GM23338 (cell line): ENCODE data around the gene CCDC149. TPM values are rescaled to one million over a fixed set of nuclear protein-coding genes. Genes with fewer than 3 reads are reported as not detected.

Source experiments
- ATAC-seq: fragments of 200-7000 bp; cut with Tn5 transposase; 3 replicates; pipeline ENCODE4 v1.9.1; 2020
- DNase-seq: peaks from one replicate; pipeline ENCODE4 v3.0.0-alpha.2; 2015; ENCODE audit warnings: low spot score
- H2AFZ ChIP-seq: fragments of 200-600 bp; sonication (generic); 2 replicates; pipeline ENCODE4 v1.8.0; 2016; ENCODE audit warnings: antibody characterized with exemption, mild to moderate bottlenecking, moderate library complexity
- H3F3A ChIP-seq: fragments of 200-600 bp; sonication (generic); replicated peaks from 2 replicates; pipeline ENCODE4 v1.8.0; 2017; ENCODE audit warnings: antibody characterized with exemption, mixed run types, low read depth
- H3K27ac ChIP-seq: fragments of 200-600 bp; sonication (generic); 2 replicates; pipeline ENCODE4 v1.6.1; 2016; ENCODE audit warnings: low read depth
- H3K27me3 ChIP-seq: fragments of 200-600 bp; sonication (generic); 2 replicates; pipeline ENCODE4 v1.8.0; 2016; ENCODE audit warnings: mild to moderate bottlenecking, mixed run types, moderate library complexity; ENCODE audit not compliant: insufficient read depth
- H3K36me3 ChIP-seq: fragments of 200-600 bp; sonication (generic); 2 replicates; pipeline ENCODE4 v1.8.0; 2016; ENCODE audit warnings: mild to moderate bottlenecking; ENCODE audit not compliant: insufficient read depth
- H3K4me1 ChIP-seq: fragments of 200-600 bp; sonication (generic); 2 replicates; pipeline ENCODE4 v1.8.0; 2016; ENCODE audit warnings: mild to moderate bottlenecking, moderate library complexity; ENCODE audit not compliant: insufficient read depth
- H3K4me2 ChIP-seq: fragments of 200-600 bp; sonication (generic); 2 replicates; pipeline ENCODE4 v1.7.1; 2017; ENCODE audit warnings: mixed run types
- H3K4me3 ChIP-seq: fragments of 200-600 bp; sonication (generic); 2 replicates; pipeline ENCODE4 v1.6.1; 2016; ENCODE audit warnings: mixed run types
- H3K79me2 ChIP-seq: fragments of 200-600 bp; sonication (generic); replicated peaks from 2 replicates; pipeline ENCODE4 v1.8.0; 2017; ENCODE audit warnings: mild to moderate bottlenecking; ENCODE audit not compliant: insufficient read depth
- H3K9me2 ChIP-seq: fragments of 200-600 bp; sonication (generic); 2 replicates; pipeline ENCODE4 v1.8.0; 2017; ENCODE audit not compliant: insufficient read depth
- H4K20me1 ChIP-seq: fragments of 200-600 bp; sonication (generic); replicated peaks from 2 replicates; pipeline ENCODE4 v1.8.0; 2017; ENCODE audit warnings: mild to moderate bottlenecking; ENCODE audit not compliant: insufficient read depth
- H3K27ac Mint-ChIP-seq: 2 replicates; pipeline ENCODE4 v1.8.0; 2020; ENCODE audit warnings: inconsistent platforms, mild to moderate bottlenecking, moderate library complexity, mixed read lengths
- H3K27me3 Mint-ChIP-seq: 3 replicates; pipeline ENCODE4 v1.8.0; 2022; ENCODE audit warnings: low read depth, mild to moderate bottlenecking, moderate library complexity, mixed read lengths, inconsistent platforms; ENCODE audit not compliant: insufficient read depth, poor library complexity
- H3K36me3 Mint-ChIP-seq: 3 replicates; pipeline ENCODE4 v1.8.0; 2021; ENCODE audit warnings: low read depth, mild to moderate bottlenecking, inconsistent platforms, moderate library complexity, mixed read lengths
- H3K4me1 Mint-ChIP-seq: 3 replicates; pipeline ENCODE4 v1.8.0; 2020; ENCODE audit warnings: mild to moderate bottlenecking, inconsistent platforms, mixed read lengths
- H3K4me3 Mint-ChIP-seq: 3 replicates; pipeline ENCODE4 v1.8.0; 2021; ENCODE audit warnings: moderate library complexity, mild to moderate bottlenecking, inconsistent platforms, mixed read lengths
- H3K9me3 Mint-ChIP-seq: 3 replicates; pipeline ENCODE4 v1.8.0; 2020; ENCODE audit warnings: moderate library complexity, mild to moderate bottlenecking, inconsistent platforms, mixed read lengths
- CREB1 ChIP-seq: fragments of 250-450 bp; sonication (Bioruptor Pico); IDR thresholded peaks from 2 replicates; pipeline ENCODE4 v1.5.0; 2020; ENCODE audit warnings: low read depth, mild to moderate bottlenecking, moderate library complexity
- EZH2 ChIP-seq: fragments of 200-600 bp; sonication (generic); IDR thresholded peaks from one replicate; pipeline ENCODE4 v1.8.0; 2017; ENCODE audit warnings: antibody characterized with exemption, mild to moderate bottlenecking, low read depth; ENCODE audit not compliant: unreplicated experiment
- EZH2phosphoT487 ChIP-seq: fragments of 200-600 bp; sonication (generic); IDR thresholded peaks from one replicate; pipeline ENCODE4 v1.8.1; 2018; ENCODE audit warnings: antibody characterized with exemption; ENCODE audit not compliant: unreplicated experiment
- NANOG ChIP-seq: IDR thresholded peaks from 2 replicates; pipeline ENCODE4 v1.6.1; 2016; ENCODE audit warnings: antibody characterized with exemption, borderline replicate concordance
- POLR2AphosphoS5 ChIP-seq: IDR thresholded peaks from 2 replicates; pipeline ENCODE4 v1.6.1; 2016; ENCODE audit warnings: antibody characterized with exemption, low read depth
- STAT1 ChIP-seq: IDR thresholded peaks from one replicate; pipeline ENCODE4 v1.6.1; 2016; ENCODE audit warnings: antibody characterized with exemption; ENCODE audit not compliant: unreplicated experiment
- ZNF114 ChIP-seq: fragments of 250-450 bp; sonication (Bioruptor Pico); IDR thresholded peaks from 2 replicates; pipeline ENCODE4 v1.5.0; 2020; ENCODE audit warnings: mild to moderate bottlenecking, moderate library complexity
- polyA plus RNA-seq: library from polyadenylated mRNA; unstranded; fragments of >200 nt; fragmentation: Nextera tagmentation; extraction: Ambion mirVana; gene quantifications from 2 replicates; pipeline ENCODE4 v1.2.1, GENCODE V29; 2016
- total RNA-seq: library from RNA; depleted of rRNA; stranded (reverse); fragments of >200 nt; shearing (Covaris generic); gene quantifications from 2 replicates; pipeline ENCODE4 v1.2.3, GENCODE V29; 2014
- TF ChIP-seq, protein P1 (sequence below): IDR thresholded peaks from 2 replicates; pipeline ENCODE4 v1.6.1; 2016; ENCODE audit warnings: antibody characterized with exemption
- TF ChIP-seq, protein P2 (sequence below): IDR thresholded peaks from one replicate; pipeline ENCODE4 v1.6.1; 2018; ENCODE audit warnings: antibody characterized with exemption; ENCODE audit not compliant: unreplicated experiment
- TF ChIP-seq, protein P3 (sequence below), 2 experiments: fragments of 200-600 bp in 1 of 2; sonication (generic) in 1 of 2; conservative IDR thresholded peaks; 2 replicates each; pipeline versions ENCODE4 v1.5.1 to v1.6.1; 2016 to 2017; ENCODE audit warnings: antibody characterized with exemption in 2 of 2, low read depth in 2 of 2, mild to moderate bottlenecking in 2 of 2, moderate library complexity in 1 of 2

The CCDC149 gene
- total and polyA plus RNA-seq, 2 experiments from 2014 or later = 2.6 to 6.4 TPM

DNA sequence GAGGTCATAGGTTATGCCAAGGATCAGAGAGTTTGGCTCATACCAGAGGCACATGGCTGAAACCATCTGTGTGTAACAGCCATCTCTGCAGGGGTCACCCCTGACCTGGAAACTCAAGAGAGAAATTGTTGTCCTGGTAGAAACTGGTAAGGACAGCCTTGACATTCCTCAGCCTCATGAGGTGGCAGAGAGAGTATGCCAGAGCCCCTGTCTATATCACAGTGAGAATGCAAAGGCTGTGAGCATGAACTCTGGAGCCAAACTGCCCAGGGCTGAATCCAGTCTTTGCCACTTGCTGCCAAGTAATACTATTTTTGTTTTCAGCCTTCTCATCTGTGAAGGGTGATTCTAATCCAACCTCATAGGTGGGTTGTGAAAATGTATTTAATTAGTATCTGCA, 37.1 kb upstream of the CCDC149 start:
- H3K4me3 Mint-ChIP-seq = no peak overlapping the region
- H3K27me3 Mint-ChIP-seq = peaks cover 2% of the 10 kb centered on the region
- H3F3A ChIP-seq = no peaks in the 10 kb centered on the region
- no peak overlapping the region for H3K27ac Mint-ChIP-seq
- H3K27me3 ChIP-seq = no peaks in the 10 kb centered on the region
- DNase-seq (no peak), ATAC-seq (no peak)
- H3K27ac ChIP-seq = no peak overlapping the region
- H3K4me3 ChIP-seq = no peak overlapping the region
- no peak overlapping the region for H3K4me2 ChIP-seq
- H3K36me3 ChIP-seq = no peaks in the 10 kb centered on the region
- H3K79me2 ChIP-seq = no peaks in the 10 kb centered on the region
- H3K9me2 ChIP-seq = no peaks in the 10 kb centered on the region; the same call in 1 of the 2 replicates
- peaks cover 6% of the 10 kb centered on the region; the same call in 2 of the 3 replicates for H3K9me3 Mint-ChIP-seq
- no peaks in the 10 kb centered on the region for H4K20me1 ChIP-seq
- H3K4me1 ChIP-seq = no peaks in the 10 kb centered on the region
- no peaks in the 10 kb centered on the region; the same call in 2 of the 3 replicates for H3K36me3 Mint-ChIP-seq
- H2AFZ ChIP-seq = no peak overlapping the region
- H3K4me1 Mint-ChIP-seq = no peaks in the 10 kb centered on the region; the same call in 2 of the 3 replicates
- TF ChIP-seq CREB1 (CRISPR knock-in tag) (no peak), EZH2phosphoT487 (no peak), EZH2 (no peak), STAT1 (no peak), POLR2AphosphoS5 (no peak)
- TF ChIP-seq, protein P1, sequence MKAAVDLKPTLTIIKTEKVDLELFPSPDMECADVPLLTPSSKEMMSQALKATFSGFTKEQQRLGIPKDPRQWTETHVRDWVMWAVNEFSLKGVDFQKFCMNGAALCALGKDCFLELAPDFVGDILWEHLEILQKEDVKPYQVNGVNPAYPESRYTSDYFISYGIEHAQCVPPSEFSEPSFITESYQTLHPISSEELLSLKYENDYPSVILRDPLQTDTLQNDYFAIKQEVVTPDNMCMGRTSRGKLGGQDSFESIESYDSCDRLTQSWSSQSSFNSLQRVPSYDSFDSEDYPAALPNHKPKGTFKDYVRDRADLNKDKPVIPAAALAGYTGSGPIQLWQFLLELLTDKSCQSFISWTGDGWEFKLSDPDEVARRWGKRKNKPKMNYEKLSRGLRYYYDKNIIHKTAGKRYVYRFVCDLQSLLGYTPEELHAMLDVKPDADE = no peak

DNA sequence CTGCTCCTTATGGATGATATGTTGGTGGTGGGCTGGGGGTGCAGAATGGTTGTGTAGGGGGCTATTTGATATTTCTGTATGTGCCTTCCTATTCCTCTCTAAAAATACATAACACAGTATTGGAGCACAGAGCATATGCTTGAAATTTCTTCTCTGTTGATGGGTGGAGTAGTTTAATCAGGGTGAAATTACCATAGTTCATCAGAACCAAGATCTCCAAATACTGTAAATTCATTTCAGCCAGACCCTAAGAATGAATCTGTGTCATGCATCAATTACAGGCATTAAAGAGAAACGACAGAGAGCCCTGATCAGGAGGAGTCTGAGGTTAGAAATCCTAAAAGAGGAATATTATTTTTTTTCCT, 25.1 kb upstream of the CCDC149 start:
- Histone ChIP-seq H3K36me3 (no peaks in the 10 kb centered on the region), H3K4me2 (no peak overlapping the region), H2AFZ (no peak overlapping the region), H3K9me2 (no peaks in the 10 kb centered on the region), H3K27ac (no peak overlapping the region), H3F3A (no peaks in the 10 kb centered on the region), H3K4me3 (no peak overlapping the region), H4K20me1 (no peaks in the 10 kb centered on the region), H3K4me1 (no peaks in the 10 kb centered on the region), H3K27me3 (no peaks in the 10 kb centered on the region), H3K79me2 (no peaks in the 10 kb centered on the region)
- H3K9me3 Mint-ChIP-seq = peaks cover 72% of the 10 kb centered on the region
- no peak for ATAC-seq
- DNase-seq = no peak
- no peak overlapping the region for H3K4me3 Mint-ChIP-seq
- no peaks in the 10 kb centered on the region for H3K27me3 Mint-ChIP-seq
- H3K36me3 Mint-ChIP-seq = peaks cover 42% of the 10 kb centered on the region
- H3K27ac Mint-ChIP-seq = no peak overlapping the region
- no peaks in the 10 kb centered on the region for H3K4me1 Mint-ChIP-seq
- TF ChIP-seq CREB1 (CRISPR knock-in tag) = no peak
- no peak for TF ChIP-seq EZH2phosphoT487
- no peak for TF ChIP-seq ZNF114
- TF ChIP-seq EZH2 = no peak
- no peak for TF ChIP-seq NANOG
- no peak for TF ChIP-seq POLR2AphosphoS5
- TF ChIP-seq, protein P2, sequence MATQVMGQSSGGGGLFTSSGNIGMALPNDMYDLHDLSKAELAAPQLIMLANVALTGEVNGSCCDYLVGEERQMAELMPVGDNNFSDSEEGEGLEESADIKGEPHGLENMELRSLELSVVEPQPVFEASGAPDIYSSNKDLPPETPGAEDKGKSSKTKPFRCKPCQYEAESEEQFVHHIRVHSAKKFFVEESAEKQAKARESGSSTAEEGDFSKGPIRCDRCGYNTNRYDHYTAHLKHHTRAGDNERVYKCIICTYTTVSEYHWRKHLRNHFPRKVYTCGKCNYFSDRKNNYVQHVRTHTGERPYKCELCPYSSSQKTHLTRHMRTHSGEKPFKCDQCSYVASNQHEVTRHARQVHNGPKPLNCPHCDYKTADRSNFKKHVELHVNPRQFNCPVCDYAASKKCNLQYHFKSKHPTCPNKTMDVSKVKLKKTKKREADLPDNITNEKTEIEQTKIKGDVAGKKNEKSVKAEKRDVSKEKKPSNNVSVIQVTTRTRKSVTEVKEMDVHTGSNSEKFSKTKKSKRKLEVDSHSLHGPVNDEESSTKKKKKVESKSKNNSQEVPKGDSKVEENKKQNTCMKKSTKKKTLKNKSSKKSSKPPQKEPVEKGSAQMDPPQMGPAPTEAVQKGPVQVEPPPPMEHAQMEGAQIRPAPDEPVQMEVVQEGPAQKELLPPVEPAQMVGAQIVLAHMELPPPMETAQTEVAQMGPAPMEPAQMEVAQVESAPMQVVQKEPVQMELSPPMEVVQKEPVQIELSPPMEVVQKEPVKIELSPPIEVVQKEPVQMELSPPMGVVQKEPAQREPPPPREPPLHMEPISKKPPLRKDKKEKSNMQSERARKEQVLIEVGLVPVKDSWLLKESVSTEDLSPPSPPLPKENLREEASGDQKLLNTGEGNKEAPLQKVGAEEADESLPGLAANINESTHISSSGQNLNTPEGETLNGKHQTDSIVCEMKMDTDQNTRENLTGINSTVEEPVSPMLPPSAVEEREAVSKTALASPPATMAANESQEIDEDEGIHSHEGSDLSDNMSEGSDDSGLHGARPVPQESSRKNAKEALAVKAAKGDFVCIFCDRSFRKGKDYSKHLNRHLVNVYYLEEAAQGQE = no peak
- TF ChIP-seq, protein P1 = no peak
- TF ChIP-seq, protein P3, sequence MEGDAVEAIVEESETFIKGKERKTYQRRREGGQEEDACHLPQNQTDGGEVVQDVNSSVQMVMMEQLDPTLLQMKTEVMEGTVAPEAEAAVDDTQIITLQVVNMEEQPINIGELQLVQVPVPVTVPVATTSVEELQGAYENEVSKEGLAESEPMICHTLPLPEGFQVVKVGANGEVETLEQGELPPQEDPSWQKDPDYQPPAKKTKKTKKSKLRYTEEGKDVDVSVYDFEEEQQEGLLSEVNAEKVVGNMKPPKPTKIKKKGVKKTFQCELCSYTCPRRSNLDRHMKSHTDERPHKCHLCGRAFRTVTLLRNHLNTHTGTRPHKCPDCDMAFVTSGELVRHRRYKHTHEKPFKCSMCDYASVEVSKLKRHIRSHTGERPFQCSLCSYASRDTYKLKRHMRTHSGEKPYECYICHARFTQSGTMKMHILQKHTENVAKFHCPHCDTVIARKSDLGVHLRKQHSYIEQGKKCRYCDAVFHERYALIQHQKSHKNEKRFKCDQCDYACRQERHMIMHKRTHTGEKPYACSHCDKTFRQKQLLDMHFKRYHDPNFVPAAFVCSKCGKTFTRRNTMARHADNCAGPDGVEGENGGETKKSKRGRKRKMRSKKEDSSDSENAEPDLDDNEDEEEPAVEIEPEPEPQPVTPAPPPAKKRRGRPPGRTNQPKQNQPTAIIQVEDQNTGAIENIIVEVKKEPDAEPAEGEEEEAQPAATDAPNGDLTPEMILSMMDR (conservative IDR thresholded peaks at IDR 0.05; ENCODE audit: low read depth in 2 of 2) = no peak
